Activated T-cell treated with anti-CD3 and anti-CD28 coated beads, Interleukin-2, amount 50 U/mL, for 48 hours (primary cell): ENCODE results near the gene RIPK4.
"Not testable (repeated sequence)": the region's sequence is repeated elsewhere in the genome, so short reads cannot be mapped to it uniquely, and the experiment has no call there.

ENCODE experiments used
- DNase-seq, 2 experiments: peaks; one replicate each; pipeline ENCODE4 v3.0.0-alpha.2; 2020

RIPK4 gene

DNA sequence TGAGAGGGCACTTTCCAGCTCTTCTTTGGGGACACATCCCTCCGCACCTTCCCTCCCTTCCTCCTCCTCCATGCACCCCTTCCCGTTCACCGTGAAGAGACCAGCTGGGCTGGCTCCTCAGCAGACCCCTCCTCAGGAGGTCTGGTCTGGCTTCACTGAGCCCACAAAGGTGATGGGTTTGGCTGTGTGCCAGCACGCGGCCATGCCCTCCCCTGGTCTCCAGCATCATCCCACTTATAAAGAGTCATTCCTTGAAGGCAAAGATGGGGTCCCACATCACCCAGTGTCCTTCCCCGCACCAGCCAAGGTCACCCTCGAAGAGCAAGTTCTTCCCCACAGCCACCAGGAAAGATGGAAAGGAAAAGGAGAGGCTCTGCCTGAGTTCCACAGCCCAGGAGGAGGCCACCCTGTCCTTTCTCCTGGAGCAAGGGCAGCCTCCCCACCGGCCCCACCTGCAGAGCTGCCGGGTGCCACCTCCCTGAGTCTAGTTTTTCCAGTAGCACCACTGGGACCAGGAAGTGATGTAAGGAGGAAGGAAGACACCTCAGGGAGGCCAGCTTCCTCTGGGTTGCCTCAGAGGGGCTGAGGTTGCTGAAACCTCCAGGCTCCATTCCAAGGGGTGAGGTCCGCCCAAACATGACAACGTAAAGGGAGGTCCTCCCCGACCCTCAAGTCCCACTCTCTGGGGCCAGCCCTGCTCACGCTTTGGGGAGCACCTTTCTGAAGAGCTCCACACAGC is 32.7 kb downstream of the RIPK4 start:
- no peak for DNase-seq

DNA sequence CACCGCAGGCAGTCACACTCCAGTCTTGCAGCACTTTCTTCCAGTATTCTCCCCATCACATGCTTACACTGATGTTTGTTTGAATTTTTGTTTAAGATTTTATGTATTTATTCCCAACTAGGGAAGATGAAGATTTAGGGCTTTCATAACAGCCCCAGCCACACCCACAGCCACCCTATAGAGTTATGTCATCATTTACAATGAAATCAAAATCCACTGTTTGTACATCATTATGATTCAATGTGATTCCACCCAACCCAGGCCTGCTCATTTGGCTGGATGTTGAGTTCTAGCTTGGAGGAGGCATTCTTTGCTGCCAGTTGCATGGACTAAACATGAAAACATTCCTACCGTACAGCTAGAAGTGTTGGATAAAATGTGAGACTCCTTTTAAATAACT is 35.8 kb downstream of the RIPK4 start:
- DNase-seq: no peak

DNA sequence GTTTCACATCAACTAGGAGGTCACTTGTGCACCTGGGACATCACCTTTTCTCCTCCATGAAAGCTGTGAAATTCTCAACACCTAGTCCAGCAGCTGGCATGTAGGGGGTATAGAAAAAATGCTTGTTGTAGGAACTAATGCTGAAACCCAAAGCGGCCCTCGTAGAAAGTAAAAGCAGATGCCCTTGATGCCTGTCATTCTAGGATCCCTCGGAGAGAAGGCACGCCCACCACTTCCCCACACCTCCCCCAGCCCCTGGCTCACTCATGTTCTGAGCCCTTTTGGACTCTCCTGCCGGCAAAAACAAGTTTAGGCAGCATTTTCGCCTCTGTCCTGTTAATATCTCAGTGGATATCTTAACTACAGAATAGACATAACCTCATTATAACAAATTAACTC is 36.5 kb downstream of the RIPK4 start:
- no peak for DNase-seq

DNA sequence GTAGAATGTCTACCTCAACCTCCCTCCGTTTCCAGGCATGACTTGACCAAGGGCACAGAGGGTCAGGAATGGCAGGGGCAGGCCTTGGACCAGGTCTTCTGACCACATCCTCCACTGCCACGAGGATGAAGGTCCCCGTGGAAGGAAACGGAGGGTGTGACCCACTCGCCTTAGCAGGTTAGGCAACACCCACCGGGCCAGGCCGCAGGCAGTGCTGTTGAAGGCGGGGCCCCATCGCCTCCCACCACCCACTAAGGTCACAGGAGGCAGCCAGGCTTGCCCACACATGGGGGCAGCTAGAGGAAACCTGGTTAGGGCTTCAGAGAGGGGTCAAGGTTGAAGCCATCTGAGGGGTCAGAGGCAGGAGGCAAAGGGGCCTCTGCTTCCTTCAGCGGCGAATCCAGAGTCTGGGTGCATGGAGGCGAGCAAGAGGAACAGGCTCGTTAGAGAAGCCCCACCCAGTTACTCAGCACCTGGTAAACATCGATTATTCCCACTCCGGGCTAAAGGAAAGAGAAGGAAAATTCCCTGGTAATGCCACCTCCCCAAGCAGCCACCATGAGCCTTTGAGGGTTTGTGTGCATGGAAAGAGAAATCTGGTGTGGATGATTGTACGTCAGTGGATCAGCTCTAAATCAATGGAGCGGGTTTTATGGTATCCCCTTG is 37.0 kb downstream of the RIPK4 start:
- DNase-seq: no peak

DNA sequence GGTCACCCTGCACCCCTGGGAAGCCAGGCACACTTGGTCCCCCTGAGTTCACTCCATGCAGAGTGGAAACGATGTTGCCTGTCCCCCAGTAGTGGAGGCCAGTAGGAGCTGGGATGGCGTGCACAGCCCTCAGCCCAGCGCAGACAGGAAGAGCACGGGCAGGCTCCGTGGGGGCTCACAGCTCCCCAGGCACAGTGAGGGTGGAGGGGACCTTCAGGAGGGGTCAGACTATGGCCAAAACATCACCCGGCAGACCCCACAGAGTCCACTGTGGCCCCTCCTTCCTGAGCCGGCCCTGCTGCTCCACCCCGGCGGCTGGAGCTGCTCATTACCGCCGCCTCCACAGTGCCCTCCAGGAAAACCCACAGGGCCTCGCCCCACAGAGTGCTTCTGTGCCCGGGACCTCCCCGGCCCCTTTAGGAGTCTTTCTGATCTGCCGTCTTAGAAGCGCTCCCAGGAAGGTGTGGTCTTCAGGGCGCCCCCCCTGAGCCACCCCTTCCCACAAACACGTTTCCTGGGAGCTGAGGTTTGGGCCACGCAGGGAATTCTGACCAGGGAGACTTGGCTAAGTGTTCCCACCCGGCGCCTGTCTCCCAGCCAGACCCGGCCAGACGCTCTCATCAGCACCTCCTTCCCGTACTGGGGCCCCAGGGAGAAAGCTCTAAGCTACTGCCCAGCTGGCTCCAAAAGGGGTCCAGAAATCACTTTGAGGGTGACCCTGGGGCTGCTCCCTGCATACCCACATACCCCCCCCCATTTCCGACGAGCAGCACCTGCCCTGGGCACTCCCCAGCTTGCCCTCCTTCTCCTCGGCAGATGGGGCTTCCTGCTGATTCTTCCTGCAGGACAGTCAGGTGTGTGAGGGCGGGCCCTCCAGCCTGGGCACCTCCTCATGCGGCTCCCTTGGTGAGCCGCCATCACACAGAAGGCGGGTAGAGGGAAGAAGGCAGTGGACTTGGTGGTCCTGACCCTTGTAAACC is 38.8 kb downstream of the RIPK4 start:
- DNase-seq: no peak

DNA sequence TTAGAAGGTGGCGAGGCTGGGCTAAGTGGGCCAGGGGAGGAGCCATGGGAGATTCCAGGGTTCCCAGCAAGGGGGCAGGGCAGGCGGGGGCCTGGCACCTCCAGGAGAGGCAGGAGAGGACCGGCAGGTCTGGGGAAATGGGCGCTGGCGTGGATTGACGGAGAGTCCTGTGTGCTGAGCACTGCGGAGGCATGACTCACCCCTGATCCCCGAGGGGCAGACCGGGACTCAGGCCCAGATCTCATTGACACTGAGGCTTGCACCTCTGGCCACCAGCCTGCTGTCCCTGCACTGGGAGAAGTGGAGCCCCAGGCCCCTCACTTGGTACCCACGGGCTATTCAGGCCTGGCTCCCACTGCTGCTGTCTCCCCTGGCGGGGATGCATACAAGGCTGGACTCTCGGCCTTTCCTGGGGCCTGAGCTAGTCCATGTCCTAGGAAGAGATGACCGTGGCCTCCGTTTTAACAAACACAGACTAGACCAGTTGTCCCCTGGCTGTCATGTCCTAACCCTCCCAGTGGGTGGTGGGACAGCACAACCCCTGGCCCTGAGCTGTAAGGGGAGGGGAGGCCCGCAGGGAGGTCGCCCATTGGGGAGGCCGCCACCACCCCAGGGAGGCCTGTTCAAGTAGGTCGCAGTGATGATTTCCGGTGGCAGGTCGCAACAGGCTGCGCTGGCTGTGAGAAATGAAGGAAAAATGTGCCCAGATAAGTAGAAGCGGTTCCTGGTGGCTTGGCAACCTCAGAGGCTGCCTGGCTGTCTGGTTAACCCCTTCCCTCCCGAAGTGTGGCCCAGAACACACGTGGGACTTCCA is 39.7 kb downstream of the RIPK4 start:
- DNase-seq: no peak

DNA sequence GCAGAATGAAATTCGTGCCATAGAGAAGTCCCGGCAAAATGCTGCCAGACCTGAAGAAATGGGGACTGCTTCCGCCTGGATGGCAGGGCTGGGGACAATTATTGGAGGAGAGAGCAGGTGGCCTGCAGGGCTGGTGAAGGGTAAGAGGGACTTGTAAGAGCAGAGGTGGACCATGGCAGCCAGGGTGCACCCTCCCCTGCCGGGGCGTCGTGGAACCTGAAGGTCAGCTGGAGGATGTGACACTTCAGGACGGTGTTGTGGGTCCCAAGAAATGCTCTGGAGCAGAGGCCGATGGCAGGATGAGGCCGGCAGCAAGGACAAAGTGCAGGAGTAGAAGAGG is 40.3 kb downstream of the RIPK4 start:
- no peak for DNase-seq

DNA sequence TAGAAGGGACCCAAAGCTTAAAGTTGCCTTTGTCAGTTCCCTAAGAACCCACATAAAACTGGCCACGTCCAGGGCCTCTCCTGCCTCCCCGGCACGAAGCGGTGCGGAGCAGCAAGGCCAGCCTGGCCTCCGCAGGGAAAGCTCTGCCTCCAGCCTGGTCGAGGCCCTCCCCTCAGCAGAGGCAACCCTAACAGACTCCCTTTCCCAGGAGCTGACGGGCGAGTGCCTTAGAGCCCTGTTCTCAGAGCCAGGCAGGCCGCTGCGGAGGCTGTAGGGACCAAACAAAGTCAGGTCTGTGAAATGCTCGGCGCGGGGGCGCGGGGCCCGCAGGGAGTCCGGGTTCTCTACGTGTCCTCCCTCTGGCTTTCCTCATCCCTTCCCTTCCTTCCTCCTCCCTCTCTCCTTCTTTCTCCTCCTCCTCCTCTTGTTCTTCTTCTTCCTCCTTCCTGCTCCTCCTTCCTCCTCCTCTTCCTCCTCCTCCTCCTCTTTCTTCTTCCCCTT is 40.7 kb downstream of the RIPK4 start:
- DNase-seq: peak in 1 of 2 experiments; percentile 17

DNA sequence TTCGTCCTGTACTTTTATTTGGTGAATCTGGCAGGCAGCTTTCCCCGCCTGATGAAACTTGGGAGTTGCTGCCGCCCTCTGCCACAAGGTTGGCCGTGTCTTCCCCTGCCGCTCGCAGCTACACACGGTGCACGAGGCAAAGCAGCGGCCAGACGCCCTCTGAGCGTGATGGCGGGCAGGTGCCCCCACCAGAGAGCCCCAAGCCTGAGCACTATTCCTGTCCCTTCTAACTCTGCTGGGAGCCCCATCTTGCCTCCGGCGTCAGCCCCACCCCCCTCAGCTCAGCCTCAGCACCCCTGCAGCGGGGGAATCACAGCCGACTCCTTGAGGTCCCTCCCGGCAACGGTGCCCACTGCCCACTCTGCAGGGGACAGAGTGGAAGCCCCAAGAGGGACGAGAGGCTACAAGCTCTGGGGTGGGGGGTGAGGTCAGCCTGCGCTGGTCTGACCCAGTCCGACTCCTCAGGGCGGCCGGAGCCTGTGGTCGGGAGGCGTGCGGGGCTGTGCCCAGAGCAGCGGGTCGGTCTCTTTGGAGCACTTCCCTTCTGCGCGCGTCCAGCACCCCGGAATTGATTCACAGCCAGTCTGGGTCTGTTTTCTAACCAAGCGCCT is 41.3 kb downstream of the RIPK4 start:
- DNase-seq: no peak

DNA sequence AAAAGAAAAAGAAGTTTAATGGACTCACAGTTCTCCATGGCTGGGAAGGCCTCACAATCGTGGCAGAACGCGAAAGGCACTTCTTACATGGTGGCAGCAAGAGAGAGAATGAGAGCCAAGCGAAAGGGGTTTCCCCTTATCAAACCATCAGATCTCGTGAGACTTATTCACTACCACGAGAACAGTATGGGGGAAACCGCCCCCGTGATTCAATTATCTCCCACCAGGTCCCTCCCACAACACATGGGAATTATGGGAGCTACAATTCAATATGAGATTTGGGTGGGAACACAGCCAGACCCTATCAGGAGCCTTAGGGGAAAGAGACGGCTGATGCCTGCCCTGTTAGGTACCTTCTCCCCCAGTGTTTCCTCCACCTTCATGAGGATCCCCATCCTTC is 43.0 kb downstream of the RIPK4 start:
- not testable (repeated sequence) for DNase-seq

DNA sequence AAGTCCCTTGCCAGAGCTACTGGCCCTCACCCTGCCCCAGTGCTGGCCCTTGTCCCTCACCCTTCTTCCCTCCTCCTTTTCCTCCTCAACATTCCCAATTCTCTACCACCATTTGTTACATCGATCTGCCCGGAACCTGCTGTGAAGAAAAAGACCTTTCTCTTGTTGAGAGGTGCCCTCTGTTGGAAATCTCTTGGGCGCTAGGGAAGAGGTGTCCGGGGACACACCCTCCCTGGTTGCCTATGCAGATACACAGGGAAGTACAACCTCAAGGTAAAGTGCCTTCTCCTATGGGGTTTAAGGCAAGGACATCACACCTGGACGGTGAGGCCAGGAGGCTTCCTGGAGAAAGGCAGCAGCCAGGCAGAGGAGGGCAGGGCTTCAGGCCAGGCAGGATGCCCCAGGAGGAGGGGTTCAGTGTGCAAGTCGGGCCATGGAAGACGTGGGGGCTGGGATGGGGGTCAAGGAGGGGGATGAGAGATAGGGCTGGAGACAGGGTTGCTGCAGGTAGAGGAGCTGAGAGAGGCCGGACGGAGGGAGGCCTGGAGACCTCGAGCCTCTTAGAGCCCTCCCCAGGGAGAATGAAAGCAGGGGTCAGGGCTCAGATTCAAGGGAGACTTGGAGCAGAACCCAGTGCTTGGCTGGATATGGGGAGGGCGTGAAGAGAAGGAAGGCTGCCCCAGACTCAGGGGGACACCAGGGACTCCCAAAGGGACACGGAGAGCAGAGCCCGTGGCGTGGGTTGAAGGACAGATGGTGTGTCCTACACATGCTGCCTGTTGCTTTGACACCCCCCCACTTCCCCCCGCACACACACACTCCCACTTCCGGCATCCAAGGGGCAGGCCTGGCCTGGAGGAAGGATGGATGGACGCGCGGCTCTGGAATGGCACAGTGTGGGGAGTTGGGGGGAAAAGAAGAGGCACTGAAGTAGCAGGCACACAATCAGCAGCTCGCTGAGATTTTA is 44.5 kb downstream of the RIPK4 start:
- no peak for DNase-seq

DNA sequence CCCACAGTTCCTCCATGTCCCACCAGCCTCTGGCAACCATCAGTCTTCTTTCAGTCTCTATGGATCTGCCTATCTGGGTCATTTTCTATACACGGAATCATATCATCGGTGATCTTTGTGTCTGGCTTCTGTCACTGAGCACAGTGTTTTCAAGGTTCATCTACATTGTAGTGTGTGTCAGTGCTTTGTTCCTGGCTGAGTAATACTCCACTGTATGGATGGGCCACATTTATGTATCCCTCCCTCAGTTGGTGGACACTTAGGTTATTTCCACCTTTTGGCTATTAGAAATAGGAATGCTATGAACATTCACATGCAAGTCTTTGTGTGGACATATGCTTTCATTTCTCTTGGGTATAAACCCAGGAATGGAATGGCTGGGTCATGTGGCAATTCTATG is 46.6 kb downstream of the RIPK4 start:
- no peak for DNase-seq

DNA sequence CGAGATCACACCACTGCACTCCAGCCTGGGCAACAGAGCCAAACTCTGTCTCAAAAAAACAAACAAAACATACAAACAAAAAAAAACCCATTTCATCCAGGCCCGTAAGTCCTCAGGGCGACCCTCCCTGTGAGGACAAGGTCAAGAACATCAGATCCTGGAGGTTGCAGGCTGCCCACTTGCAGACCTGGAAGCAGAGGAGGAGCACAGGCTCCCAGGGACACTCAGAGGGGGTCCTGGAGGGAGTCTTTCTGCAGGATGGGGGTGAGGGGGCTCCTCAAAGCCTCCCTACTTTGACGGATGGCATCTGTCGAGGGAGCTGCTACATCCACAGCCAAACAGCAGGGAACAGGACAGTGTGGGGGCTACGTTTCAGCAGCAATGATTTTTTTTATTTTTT is 47.2 kb downstream of the RIPK4 start:
- no peak for DNase-seq

DNA sequence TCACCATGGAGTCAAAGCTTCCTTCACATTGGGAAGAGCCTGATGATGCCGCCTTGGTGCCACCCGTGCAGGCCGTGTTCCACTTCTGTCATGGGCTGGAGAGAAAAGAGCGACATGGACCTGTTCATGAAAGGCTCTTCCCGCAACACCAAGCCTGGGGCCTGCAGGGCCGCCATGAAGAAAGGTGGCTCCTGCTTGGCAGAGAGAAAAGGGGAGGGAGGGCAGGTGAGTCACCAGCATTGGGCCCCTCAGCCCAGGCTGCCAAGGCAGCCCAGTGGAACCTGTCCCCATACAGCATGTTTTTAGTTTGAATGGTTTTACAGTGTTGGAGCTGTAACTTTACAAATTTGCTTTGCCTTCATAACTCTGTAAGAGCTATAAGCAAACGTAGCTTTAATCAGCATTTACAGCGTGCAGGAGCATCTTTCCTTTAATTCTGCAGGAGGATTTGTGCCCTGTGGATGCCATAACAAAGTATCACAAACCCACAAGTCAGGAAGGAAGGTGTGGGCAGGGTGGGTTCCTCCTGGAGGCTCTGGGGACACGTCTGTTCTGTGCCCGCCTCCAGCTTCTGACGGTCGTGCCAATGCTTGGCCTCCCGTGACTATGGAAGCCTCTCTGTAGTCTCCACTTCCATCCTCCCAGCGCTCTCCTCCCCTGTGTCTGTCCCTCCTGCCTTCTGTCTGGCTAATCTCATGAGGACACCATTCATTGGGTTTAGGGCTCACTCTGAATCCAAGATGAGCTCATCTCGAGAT is 49.1 kb downstream of the RIPK4 start:
- no peak for DNase-seq

DNA sequence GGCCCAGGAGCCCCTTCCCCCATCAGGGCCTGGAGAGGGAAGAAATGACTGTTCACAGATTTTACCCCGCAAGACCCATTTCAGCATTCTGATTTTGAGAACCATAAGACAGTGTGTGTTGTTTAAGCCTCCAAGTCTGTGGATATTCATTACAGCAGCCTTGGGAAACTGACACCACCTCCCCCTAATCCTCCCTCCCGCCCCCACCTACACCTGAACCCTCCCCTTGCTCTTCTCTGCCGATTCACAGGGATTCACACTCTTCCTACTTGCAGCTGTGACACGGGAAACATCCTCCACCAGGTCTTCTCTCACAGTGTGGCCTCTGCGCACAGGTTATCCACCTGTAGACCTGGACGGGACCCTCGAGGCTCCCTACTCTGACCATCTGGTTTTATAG is 50.1 kb downstream of the RIPK4 start:
- DNase-seq: no peak

DNA sequence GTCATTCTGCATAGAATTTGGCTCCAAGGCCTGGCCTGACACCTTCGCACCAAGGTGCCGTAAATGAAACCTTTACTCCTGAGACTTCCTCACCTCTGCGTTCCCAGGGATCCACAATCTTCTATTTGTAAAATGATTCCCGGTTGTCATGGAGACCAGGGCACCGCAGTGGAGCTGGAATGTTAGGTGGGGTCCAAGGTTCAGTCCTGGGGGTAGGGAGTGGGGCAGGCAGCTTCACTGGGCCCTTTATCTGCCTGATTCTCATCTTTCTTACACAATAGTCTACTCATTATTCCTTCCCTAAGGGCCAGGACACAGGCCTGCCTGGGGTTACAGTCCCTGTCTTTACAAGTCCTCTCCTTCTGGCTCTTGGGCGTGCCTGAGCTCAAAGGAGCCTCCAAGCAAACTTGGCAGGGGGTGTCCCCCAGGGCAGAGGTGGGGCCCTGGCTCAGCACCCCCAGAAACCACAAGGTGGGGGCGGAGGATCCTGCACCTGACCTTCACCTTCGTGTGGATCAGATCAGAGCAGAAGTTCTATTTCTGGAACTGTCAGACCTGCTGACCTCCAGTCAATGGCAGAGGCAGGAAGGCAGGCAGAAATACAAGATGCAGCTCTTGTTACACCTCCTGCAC is 51.1 kb downstream of the RIPK4 start:
- DNase-seq: no peak

DNA sequence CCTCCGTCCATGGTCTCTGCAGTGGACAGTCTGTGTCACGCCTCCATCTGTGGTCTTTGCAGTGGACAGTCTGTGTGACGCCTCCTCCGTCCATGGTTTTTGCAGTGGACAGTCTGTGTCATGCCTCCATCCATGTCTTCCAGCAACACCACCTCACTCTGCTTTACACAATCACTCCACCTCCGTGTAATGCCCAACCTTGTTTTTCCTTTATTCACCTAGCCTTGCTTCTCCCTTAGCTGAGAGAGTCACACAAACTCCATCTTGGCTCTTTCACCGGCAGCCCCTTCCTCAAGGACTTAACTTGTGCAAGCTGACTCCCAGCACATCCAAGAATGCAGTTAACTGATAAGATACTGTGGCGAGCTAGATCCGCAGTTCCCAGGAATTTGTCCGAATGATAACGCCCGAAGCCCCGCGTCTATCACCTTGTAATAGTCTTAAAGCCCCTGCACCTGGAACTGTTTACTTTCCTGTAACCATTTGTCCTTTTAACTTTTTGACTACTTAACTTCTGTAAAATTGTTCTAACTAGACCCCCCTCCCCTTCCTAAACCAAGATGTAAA is 52.5 kb downstream of the RIPK4 start:
- DNase-seq: not testable (repeated sequence)

DNA sequence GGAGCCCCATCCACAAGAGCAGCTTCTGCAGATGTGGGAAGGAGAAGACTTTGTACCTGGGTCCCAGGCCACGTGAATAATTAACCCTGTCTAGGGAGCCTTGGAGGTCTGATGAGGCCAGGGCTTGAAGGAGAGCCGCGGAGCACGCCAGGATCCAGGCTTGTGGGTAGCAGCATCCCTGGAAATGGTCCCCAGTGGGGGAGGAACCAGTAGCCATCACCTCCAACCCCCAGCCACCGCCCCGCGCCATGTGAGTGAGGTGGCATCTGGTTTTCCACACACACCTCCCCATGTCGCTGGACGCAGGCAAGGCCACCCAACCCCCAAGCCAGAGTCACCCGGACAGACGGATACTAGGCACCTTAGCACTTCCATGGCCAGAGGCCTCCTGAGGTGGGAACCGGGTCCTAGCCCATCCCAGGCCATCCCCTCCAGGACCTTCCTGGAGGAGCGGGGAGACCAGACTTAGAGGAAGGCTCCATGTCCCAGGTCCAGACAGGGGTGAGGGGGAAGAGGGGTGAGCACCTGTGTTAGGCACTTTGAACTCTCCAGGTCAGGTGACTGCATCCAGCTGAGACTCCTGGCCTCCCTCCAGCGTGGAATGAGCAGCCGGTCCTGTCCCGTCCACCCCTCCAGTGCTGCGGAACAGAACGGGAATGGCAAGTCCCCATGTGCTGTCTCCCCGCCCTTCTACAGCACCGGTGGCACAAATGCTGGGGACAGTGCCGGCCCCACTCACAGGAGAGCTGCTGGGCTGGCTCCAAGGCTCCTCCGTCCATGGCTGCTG is 53.2 kb downstream of the RIPK4 start:
- no peak for DNase-seq
